IPS DF 6.9 (cell line): Measurements from ENCODE around the gene NLRP3.
A peak's percentile ranks its signal among the peaks of the same experiment; 100 is the strongest.
"Not testable (repeated sequence)": the region's sequence is repeated elsewhere in the genome, so short reads cannot be mapped to it uniquely, and the experiment has no call there.

Experiments
- DNase-seq: peaks from one replicate; pipeline ENCODE4 v3.0.0-alpha.2; 2013; ENCODE audit warnings: low read depth, low spot score
- H3K27ac ChIP-seq: one replicate; pipeline ENCODE4 v1.5.1; 2013; ENCODE audit warnings: low read length, control low read depth
- H3K27me3 ChIP-seq: 2 replicates; pipeline ENCODE4 v1.6.1; 2013; ENCODE audit warnings: mild to moderate bottlenecking, low read length; ENCODE audit not compliant: control insufficient read depth, insufficient read depth
- H3K36me3 ChIP-seq: 2 replicates; pipeline ENCODE4 v1.6.1; 2013; ENCODE audit warnings: low read length; ENCODE audit not compliant: control insufficient read depth, insufficient read depth
- H3K4me1 ChIP-seq: 2 replicates; pipeline ENCODE4 v1.6.1; 2013; ENCODE audit warnings: low read length; ENCODE audit not compliant: control insufficient read depth, insufficient read depth
- H3K4me3 ChIP-seq: 2 replicates; pipeline ENCODE4 v1.5.1; 2013; ENCODE audit warnings: mild to moderate bottlenecking, low read length
- H3K9me3 ChIP-seq: 2 replicates; pipeline ENCODE4 v1.6.1; 2013; ENCODE audit warnings: low read length, inconsistent platforms; ENCODE audit not compliant: control insufficient read depth, insufficient read depth
- WGBS: extraction: QIAGEN DNeasy Blood & Tissue Kit; methylation state at CpG from one replicate; pipeline ENCODE4 v1.1.7; 2013; ENCODE audit warnings: mixed read lengths, missing lambda C conversion rate; ENCODE audit not compliant: insufficient read length, insufficient coverage; 5-methylcytosine and 5-hydroxymethylcytosine counted together

The NLRP3 gene

GRCh38 chr1:247375747-247376146 lies 40.2 kb upstream of the NLRP3 start:
- DNase-seq, result no peak
- Histone ChIP-seq H3K27me3 (no peaks in the 10 kb centered on the region), H3K36me3 (no peaks in the 10 kb centered on the region), H3K4me3 (no peak overlapping the region), H3K9me3 (no peaks in the 10 kb centered on the region), H3K27ac (no peak overlapping the region), H3K4me1 (peaks cover 1% of the 10 kb centered on the region; the same call in 1 of the 2 replicates)
- no CpG with 5 or more reads among the region's 14 CpGs for WGBS

GRCh38 chr1:247376659-247377058 lies 39.3 kb upstream of the NLRP3 start:
- H3K4me3 ChIP-seq, result peak overlapping the region; percentile 9; the same call in 1 of the 2 replicates
- H3K27me3 ChIP-seq, result no peaks in the 10 kb centered on the region
- peak overlapping the region; percentile 46 for H3K27ac ChIP-seq
- no peaks in the 10 kb centered on the region for H3K9me3 ChIP-seq
- DNase-seq, result peak; percentile 92
- WGBS, result no CpG with 5 or more reads among the region's 7 CpGs
- no peaks in the 10 kb centered on the region for H3K36me3 ChIP-seq
- peaks cover 1% of the 10 kb centered on the region; the same call in 1 of the 2 replicates for H3K4me1 ChIP-seq

- H3K4me3 ChIP-seq, H3K27me3 ChIP-seq, H3K4me1 ChIP-seq, H3K27ac ChIP-seq, H3K36me3 ChIP-seq, H3K9me3 ChIP-seq, DNase-seq: not testable (repeated sequence)
- no CpG with 5 or more reads among the region's 7 CpGs for WGBS
These were observed 38.3 kb upstream of the NLRP3 start for GRCh38 chr1:247377656-247378055.

GRCh38 chr1:247378334-247379073 lies 37.5 kb upstream of the NLRP3 start:
- DNase-seq, result no peak
- Histone ChIP-seq H3K4me1 (peaks cover 1% of the 10 kb centered on the region; the same call in 1 of the 2 replicates), H3K9me3 (no peaks in the 10 kb centered on the region), H3K4me3 (no peak overlapping the region), H3K27ac (no peak overlapping the region), H3K27me3 (no peaks in the 10 kb centered on the region), H3K36me3 (no peaks in the 10 kb centered on the region)
- WGBS, result no CpG with 5 or more reads among the region's 20 CpGs

GRCh38 chr1:247385283-247385682 lies 30.7 kb upstream of the NLRP3 start:
- H3K36me3 ChIP-seq, result no peaks in the 10 kb centered on the region
- 0 out of 2 replicates have a peak, but pooled peaks cover 1% of the 10 kb centered on the region for H3K4me1 ChIP-seq
- WGBS, result 100% methylated on average over 1 of the region's 4 CpGs
- no peaks in the 10 kb centered on the region for H3K27me3 ChIP-seq
- H3K27ac ChIP-seq, result no peak overlapping the region
- no peak overlapping the region for H3K4me3 ChIP-seq
- no peak for DNase-seq
- H3K9me3 ChIP-seq, result peaks cover 4% of the 10 kb centered on the region; the same call in 1 of the 2 replicates

GRCh38 chr1:247386217-247386616 lies 29.8 kb upstream of the NLRP3 start:
- peaks cover 4% of the 10 kb centered on the region; the same call in 1 of the 2 replicates for H3K9me3 ChIP-seq
- no peak for DNase-seq
- H3K36me3 ChIP-seq, result no peaks in the 10 kb centered on the region
- H3K4me3 ChIP-seq, result no peak overlapping the region
- H3K27me3 ChIP-seq, result no peaks in the 10 kb centered on the region
- 0 out of 2 replicates have a peak, but pooled peaks cover 1% of the 10 kb centered on the region for H3K4me1 ChIP-seq
- no CpG with 5 or more reads among the region's 1 CpG for WGBS
- no peak overlapping the region for H3K27ac ChIP-seq

GRCh38 chr1:247386687-247387086 lies 29.3 kb upstream of the NLRP3 start:
- H3K36me3 ChIP-seq, result no peaks in the 10 kb centered on the region
- no CpG with 5 or more reads among the region's 3 CpGs for WGBS
- no peak overlapping the region for H3K4me3 ChIP-seq
- H3K27ac ChIP-seq, result no peak overlapping the region
- H3K9me3 ChIP-seq, result peaks cover 4% of the 10 kb centered on the region; the same call in 1 of the 2 replicates
- 0 out of 2 replicates have a peak, but pooled peaks cover 1% of the 10 kb centered on the region for H3K4me1 ChIP-seq
- no peaks in the 10 kb centered on the region for H3K27me3 ChIP-seq
- no peak for DNase-seq

- no peak overlapping the region for H3K4me3 ChIP-seq
- H3K9me3 ChIP-seq, result peaks cover 4% of the 10 kb centered on the region; the same call in 1 of the 2 replicates
- no peak overlapping the region for H3K27ac ChIP-seq
- no peaks in the 10 kb centered on the region for H3K27me3 ChIP-seq
- no peaks in the 10 kb centered on the region for H3K36me3 ChIP-seq
- H3K4me1 ChIP-seq, result 0 out of 2 replicates have a peak, but pooled peaks cover 1% of the 10 kb centered on the region
- no CpG with 5 or more reads among the region's 4 CpGs for WGBS
- DNase-seq, result no peak
These were observed 28.9 kb upstream of the NLRP3 start for GRCh38 chr1:247387096-247387495.

- no peak for DNase-seq
- H3K36me3 ChIP-seq, result no peaks in the 10 kb centered on the region
- no peak overlapping the region for H3K27ac ChIP-seq
- 0 out of 2 replicates have a peak, but pooled peaks cover 1% of the 10 kb centered on the region for H3K4me1 ChIP-seq
- no CpG with 5 or more reads among the region's 5 CpGs for WGBS
- H3K9me3 ChIP-seq, result peaks cover 4% of the 10 kb centered on the region; the same call in 1 of the 2 replicates
- H3K27me3 ChIP-seq, result no peaks in the 10 kb centered on the region
- no peak overlapping the region for H3K4me3 ChIP-seq
These were observed 28.4 kb upstream of the NLRP3 start for GRCh38 chr1:247387565-247387964.

- no peaks in the 10 kb centered on the region for H3K27me3 ChIP-seq
- H3K4me3 ChIP-seq, result no peak overlapping the region
- DNase-seq, result peak; percentile 71
- H3K9me3 ChIP-seq, result no peaks in the 10 kb centered on the region
- H3K4me1 ChIP-seq, result 0 out of 2 replicates have a peak, but pooled peaks cover 1% of the 10 kb centered on the region
- H3K36me3 ChIP-seq, result no peaks in the 10 kb centered on the region
- no CpG with 5 or more reads among the region's 13 CpGs for WGBS
- no peak overlapping the region for H3K27ac ChIP-seq
These were observed 25.7 kb upstream of the NLRP3 start for GRCh38 chr1:247390116-247390791.
